ENCODE measurements around the gene BEST1.

The BEST1 gene

DNA sequence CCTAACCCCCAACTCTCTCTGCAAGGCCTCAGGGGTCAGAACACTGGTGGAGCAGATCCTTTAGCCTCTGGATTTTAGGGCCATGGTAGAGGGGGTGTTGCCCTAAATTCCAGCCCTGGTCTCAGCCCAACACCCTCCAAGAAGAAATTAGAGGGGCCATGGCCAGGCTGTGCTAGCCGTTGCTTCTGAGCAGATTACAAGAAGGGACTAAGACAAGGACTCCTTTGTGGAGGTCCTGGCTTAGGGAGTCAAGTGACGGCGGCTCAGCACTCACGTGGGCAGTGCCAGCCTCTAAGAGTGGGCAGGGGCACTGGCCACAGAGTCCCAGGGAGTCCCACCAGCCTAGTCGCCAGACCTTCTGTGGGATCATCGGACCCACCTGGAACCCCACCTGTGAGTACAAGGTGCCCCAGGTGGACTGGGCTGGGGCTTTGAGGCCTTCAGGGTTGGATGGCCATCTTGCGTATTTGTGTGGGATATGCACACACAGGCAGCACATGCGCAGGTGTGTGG lies at the start of gene BEST1:
Gene BEST1 (plus strand): TSS at position 317 of the 513 bp plus-strand sequence. CDS start 1,456 bp downstream, outside the sequence.
- H3K27ac ChIP-seq, result peak within 1 kb of the TSS; percentile 35

GRCh38 chr11:61901397-61901796 lies 48.8 kb upstream of the BEST1 start:
- no peak for TF ChIP-seq CTCF (conservative IDR thresholded peaks at IDR 0.05)
- no peak for TF ChIP-seq ZFX (IDR thresholded peaks at IDR 0.05)
- H3K27ac ChIP-seq, result no peak overlapping the region

More for the DNA sequence above, at the start of gene BEST1:
- TF ChIP-seq CTCF (conservative IDR thresholded peaks at IDR 0.05) (no peak), ZFX (IDR thresholded peaks at IDR 0.05) (no peak)

GRCh38 chr11:61902313-61902712 lies 47.8 kb upstream of the BEST1 start:
- H3K27ac ChIP-seq, result no peak overlapping the region
- no peak for TF ChIP-seq CTCF (conservative IDR thresholded peaks at IDR 0.05)

GRCh38 chr11:61903845-61904244 lies 46.3 kb upstream of the BEST1 start:
- no peak overlapping the region for H3K27ac ChIP-seq
- TF ChIP-seq ZFX (IDR thresholded peaks at IDR 0.05), result no peak
- TF ChIP-seq CTCF (conservative IDR thresholded peaks at IDR 0.05), result no peak

- TF ChIP-seq ZFX (IDR thresholded peaks at IDR 0.05), result no peak
- TF ChIP-seq CTCF (conservative IDR thresholded peaks at IDR 0.05), result no peak
- no peak overlapping the region for H3K27ac ChIP-seq
These were observed 45.6 kb upstream of the BEST1 start for GRCh38 chr11:61904539-61905048.

- TF ChIP-seq ZFX (IDR thresholded peaks at IDR 0.05) (no peak), CTCF (conservative IDR thresholded peaks at IDR 0.05) (no peak)
These were observed 45.0 kb upstream of the BEST1 start for GRCh38 chr11:61905067-61905696.

DNA sequence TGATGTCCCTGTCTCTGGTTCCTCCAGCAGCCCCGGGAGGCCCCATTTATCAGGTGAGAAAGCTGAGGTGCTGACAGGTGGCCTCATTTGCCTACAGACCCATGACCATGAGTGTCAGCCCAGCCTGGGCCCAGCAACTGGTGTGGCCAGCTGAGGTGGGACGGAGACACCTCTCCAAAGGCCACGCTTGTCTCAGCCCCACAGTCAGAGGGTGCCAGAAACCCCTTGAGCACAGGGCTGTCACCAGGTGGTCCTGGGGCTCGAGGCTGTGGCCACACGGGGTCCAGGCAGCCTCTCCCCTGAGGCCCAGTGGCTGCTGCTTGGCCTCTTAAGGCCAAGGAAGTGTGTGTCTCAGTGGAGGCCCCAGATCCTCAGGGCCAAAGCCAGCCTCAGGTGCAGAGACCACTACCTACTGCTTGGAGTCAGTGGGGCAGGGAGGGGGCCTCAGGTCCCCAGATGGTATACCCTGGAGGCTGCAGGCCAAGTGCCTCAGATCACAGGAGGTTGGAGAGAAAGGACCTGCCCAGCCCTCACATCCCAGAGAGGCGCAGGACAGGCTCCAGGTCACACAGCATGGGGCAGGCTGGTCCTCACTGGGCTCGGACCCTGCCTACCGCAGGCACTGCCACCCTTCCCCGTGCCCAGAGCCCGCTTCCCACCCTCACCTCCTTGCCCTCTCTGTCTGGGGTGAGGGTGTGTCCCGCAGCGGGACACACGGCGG lies 44.2 kb upstream of the BEST1 start:
- TF ChIP-seq ZFX (IDR thresholded peaks at IDR 0.05), result no peak
- no peak for TF ChIP-seq CTCF (conservative IDR thresholded peaks at IDR 0.05)
- H3K27ac ChIP-seq, result no peak overlapping the region

More at GRCh38 chr11:61905067-61905696, 45.0 kb upstream of the BEST1 start:
- H3K27ac ChIP-seq, result no peak overlapping the region

Data from C4-2B (cell line).